ENCODE measurements around the gene FRMD4B.

- TF ChIP-seq GATA2 (IDR thresholded peaks at IDR 0.05; ENCODE audit: low read depth, low read length) = no peak
- TF ChIP-seq GATA3 (IDR thresholded peaks at IDR 0.05; ENCODE audit: low read depth, low read length) = no peak
Measured at GRCh38 chr3:69385123-69385722, 665 bp downstream of the FRMD4B start.
